HCT116 (cell line): ENCODE measurements around the gene GRK5.

Source experiments
- CEBPB ChIP-seq: IDR thresholded peaks from 2 replicates; pipeline ENCODE4 v1.6.1; 2012; ENCODE audit warnings: low read depth
- CTCF ChIP-seq, 3 experiments: fragments of 200-600 bp in 1 of 3; sonication (generic) in 1 of 3; IDR thresholded peaks in 2 of 3; conservative IDR thresholded peaks in 1 of 3; 2 replicates each; pipeline ENCODE4 v1.5.1; 2012 to 2017; ENCODE audit warnings: low read depth in 2 of 3, low read length in 2 of 3, antibody characterized with exemption in 1 of 3, borderline replicate concordance in 1 of 3, control low read depth in 1 of 3, mild to moderate bottlenecking in 1 of 3, mixed read lengths in 1 of 3, mixed run types in 1 of 3, moderate library complexity in 1 of 3; ENCODE audit not compliant: insufficient read depth in 1 of 3
- POLR2AphosphoS5 ChIP-seq: IDR thresholded peaks from 2 replicates; pipeline ENCODE4 v1.6.1; 2011; ENCODE audit warnings: mild to moderate bottlenecking, low read depth, low read length, moderate library complexity
- RAD21 ChIP-seq: IDR thresholded peaks from 2 replicates; pipeline ENCODE4 v1.6.1; 2012; ENCODE audit warnings: low read depth, mild to moderate bottlenecking
- SP1 ChIP-seq: IDR thresholded peaks from 2 replicates; pipeline ENCODE4 v1.6.1; 2012; ENCODE audit warnings: low read depth
- SRF ChIP-seq: IDR thresholded peaks from 2 replicates; pipeline ENCODE4 v1.6.1; 2012; ENCODE audit warnings: low read depth
- TCF7L2 ChIP-seq: IDR thresholded peaks from 2 replicates; pipeline ENCODE4 v1.7.0; 2011; ENCODE audit warnings: borderline replicate concordance, inconsistent platforms; ENCODE audit not compliant: insufficient read depth, insufficient read length; ENCODE audit errors: extremely low read depth
- ZNF274 ChIP-seq: fragments of 200-500 bp; sonication (Bioruptor generic); IDR thresholded peaks from 2 replicates; pipeline ENCODE4 v1.6.1; 2014; ENCODE audit warnings: mild to moderate bottlenecking, low read depth, low read length, inconsistent platforms
- TF ChIP-seq, protein P1 (sequence below): IDR thresholded peaks from 2 replicates; pipeline ENCODE4 v1.6.1; 2012; ENCODE audit warnings: low read depth

DNA sequence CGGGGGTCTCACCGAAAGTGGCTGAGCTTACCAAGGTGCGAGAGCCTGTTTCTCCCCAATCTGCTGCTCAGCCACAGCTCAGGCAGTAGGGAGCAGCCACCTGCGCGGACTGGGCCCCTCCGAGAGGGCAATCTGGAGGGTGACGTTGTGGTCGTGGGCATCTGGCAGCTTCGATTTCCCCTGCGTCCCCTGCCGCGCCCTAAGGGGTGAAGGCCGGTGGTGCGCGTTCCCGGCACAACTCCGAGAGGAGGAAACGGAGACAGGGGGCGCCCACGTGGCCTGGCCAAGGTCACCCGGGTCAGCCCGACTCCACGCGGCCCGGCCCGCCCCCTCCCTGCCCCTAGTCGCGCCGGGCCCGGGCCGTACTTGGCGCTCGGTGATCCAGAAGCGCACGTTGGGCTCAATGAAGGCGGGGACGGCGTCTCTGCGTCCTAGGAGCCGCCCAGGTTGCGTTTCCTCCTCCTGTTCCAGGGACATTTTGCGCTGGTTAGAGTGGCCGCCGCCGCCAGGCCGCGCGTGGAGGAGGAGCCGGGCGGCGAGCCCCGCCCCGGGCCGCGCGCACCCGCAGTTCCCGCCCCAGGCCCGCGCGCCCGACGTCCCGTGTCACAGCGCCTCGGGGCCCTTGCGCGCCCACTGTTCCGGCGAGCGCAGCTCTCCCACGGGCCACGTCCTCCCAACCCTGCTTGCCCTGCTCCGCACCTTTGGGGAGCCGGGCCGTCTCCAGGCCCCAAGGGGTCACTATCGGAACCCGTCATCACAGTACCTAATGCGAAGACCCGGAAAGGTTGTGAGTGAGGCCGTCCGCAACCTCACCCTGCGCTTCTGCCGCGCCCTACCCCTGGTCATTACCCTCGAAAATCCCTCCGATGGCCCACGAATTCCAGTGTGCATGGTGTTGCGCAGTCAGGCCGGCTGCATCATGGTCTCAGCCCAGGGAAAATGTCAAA is 41.9 kb upstream of the GRK5 start, which contains the start of gene SFXN4:
- TF ChIP-seq, protein P1, sequence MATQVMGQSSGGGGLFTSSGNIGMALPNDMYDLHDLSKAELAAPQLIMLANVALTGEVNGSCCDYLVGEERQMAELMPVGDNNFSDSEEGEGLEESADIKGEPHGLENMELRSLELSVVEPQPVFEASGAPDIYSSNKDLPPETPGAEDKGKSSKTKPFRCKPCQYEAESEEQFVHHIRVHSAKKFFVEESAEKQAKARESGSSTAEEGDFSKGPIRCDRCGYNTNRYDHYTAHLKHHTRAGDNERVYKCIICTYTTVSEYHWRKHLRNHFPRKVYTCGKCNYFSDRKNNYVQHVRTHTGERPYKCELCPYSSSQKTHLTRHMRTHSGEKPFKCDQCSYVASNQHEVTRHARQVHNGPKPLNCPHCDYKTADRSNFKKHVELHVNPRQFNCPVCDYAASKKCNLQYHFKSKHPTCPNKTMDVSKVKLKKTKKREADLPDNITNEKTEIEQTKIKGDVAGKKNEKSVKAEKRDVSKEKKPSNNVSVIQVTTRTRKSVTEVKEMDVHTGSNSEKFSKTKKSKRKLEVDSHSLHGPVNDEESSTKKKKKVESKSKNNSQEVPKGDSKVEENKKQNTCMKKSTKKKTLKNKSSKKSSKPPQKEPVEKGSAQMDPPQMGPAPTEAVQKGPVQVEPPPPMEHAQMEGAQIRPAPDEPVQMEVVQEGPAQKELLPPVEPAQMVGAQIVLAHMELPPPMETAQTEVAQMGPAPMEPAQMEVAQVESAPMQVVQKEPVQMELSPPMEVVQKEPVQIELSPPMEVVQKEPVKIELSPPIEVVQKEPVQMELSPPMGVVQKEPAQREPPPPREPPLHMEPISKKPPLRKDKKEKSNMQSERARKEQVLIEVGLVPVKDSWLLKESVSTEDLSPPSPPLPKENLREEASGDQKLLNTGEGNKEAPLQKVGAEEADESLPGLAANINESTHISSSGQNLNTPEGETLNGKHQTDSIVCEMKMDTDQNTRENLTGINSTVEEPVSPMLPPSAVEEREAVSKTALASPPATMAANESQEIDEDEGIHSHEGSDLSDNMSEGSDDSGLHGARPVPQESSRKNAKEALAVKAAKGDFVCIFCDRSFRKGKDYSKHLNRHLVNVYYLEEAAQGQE, result no peak
- TF ChIP-seq CTCF (IDR thresholded peaks at IDR 0.05 in 2 of 3, conservative IDR thresholded peaks at IDR 0.05 in 1 of 3; ENCODE audit: borderline replicate concordance in 1 of 3, insufficient read depth in 1 of 3, low read depth in 2 of 3, low read length in 2 of 3) (no peak), CEBPB (no peak), TCF7L2 (peak; percentile 16), SRF (no peak), RAD21 (no peak), ZNF274 (no peak), SP1 (no peak), POLR2AphosphoS5 (peak; percentile 88)
